Measurements from ENCODE around the gene IL18.

DNA sequence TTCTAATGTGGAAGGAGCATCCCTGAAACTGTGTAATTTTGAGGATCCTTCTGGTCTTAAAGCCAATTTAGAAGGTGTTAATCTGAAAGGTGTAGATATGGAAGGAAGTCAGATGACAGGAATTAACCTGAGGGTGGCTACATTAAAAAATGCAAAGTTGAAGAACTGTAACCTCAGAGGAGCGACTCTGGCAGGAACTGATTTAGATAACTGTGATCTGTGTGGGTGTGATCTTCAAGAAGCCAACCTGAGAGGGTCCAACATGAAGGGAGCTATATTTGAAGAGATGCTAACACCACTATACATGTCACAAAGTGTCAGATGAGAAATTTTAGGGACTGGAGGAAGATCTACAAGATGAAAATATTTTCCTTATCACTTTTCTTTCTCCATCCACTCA, 19.0 kb upstream of the IL18 start:
- no peak for TF ChIP-seq CTCF (IDR thresholded peaks at IDR 0.05)
- TF ChIP-seq POLR2A (IDR thresholded peaks at IDR 0.05; ENCODE audit: low read depth): no peak
- no peak for TF ChIP-seq POLR2AphosphoS5 (IDR thresholded peaks at IDR 0.05)
- no peak for TF ChIP-seq EP300 (IDR thresholded peaks at IDR 0.05)

Measured in esophagus muscularis mucosa (tissue), 4 donors.